Measurements from ENCODE around the gene FILIP1. TPM values are rescaled to one million over a fixed set of nuclear protein-coding genes. Genes with fewer than 3 reads are reported as not detected.

FILIP1 gene
- total and polyA plus RNA-seq, 10 of the 15 experiments (the other 5 are each of a cell fraction or from before 2014, with no cell fraction given) = 0.23 to 2.0 (median 0.44) TPM

DNA sequence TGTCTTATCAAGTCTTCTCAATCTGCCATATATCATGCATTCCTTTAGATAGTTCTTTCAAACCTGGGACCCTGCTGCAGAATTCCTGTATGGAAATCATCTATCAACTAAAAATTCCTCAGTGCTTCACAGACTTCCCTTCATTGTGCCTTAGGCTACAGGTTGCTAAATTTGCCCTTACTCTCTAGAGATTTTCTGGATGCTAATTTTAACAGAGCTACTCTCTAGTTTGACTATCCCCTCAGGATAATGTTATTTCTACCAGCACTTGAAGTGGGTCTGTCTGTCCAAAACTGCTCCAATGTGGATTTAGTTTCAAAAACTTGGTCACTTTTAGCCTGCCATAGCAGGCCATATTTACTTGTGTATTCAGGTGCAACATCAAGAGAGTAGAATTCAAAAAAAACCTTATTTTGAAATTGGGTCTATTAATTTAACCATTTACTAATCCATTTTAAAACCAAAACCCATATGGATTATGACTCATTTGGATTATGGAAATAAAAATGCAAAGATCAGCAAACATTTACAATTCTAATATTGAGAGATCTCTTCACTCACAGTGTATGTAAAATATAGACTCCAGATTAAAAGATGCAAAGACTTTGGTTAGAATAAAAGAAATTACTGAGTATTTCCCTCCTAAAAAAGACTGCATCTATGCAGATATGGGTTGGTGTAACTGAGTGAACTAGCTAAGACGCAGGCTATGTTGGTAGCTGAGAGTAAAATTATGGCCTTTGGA, 236.1 kb downstream of the FILIP1 start:
- no peaks in the 10 kb centered on the region for H3K27me3 ChIP-seq (replicated peaks in 1 of 2; ENCODE audit: control insufficient read depth in 2 of 2, insufficient read depth in 2 of 2, low read length in 1 of 2)
- no peak overlapping the region for H3K4me2 ChIP-seq (ENCODE audit: control insufficient read depth, insufficient read depth)
- CTCF ChIA-PET = interaction anchor here (0.6 to 5.4 kb wide), 3 partner anchors 10 to 49 kb away, joined by 3 to 34 read pairs (median 6); no protein-coding TSS in a partner anchor
- H3K36me3 ChIP-seq (ENCODE audit: control insufficient read depth in 2 of 2, insufficient read depth in 2 of 2, low read length in 1 of 2) = peaks cover 4 to 20% of the 10 kb centered on the region in 2 experiments; a peak in 3 of 4 replicates
- SMC1A ChIA-PET (ENCODE audit: uncharacterized antibody, unreplicated experiment) = interaction anchor here (1.0 to 3.1 kb wide), 4 partner anchors 10 to 34 kb away, joined by 3 to 13 read pairs (median 3); partner anchors contain the start of gene COX7A2
- intact Hi-C loops (cut with micrococcal nuclease; ENCODE audit: unreplicated experiment) = no loop called here
- H3K79me2 ChIP-seq (ENCODE audit: control insufficient read depth, insufficient read depth, low read length) = peaks cover 5% of the 10 kb centered on the region
- RAD21 ChIA-PET (ENCODE audit: unreplicated experiment) = interaction anchor here (1.0 to 1.7 kb wide), 3 partner anchors 10 to 40 kb away, joined by 4 to 6 read pairs (median 4); no protein-coding TSS in a partner anchor
- in situ Hi-C loops (cut with MboI) = no loop called here
- no peak overlapping the region for H3K4me3 ChIP-seq
- POLR2A ChIA-PET = no interaction called here
- H3K9me3 ChIP-seq (replicated peaks; ENCODE audit: control insufficient read depth, insufficient read depth, low read length) = no peaks in the 10 kb centered on the region
- DNase-seq (ENCODE audit: low read depth, low spot score) (no peak), FAIRE-seq (no peak), ATAC-seq (no peak)
- H3K27ac ChIP-seq (ENCODE audit: control insufficient read depth, insufficient read depth) = no peak overlapping the region
- no peak overlapping the region for H3K9ac ChIP-seq (ENCODE audit: control insufficient read depth, insufficient read depth, low read length)
- H2AFZ ChIP-seq (ENCODE audit: control insufficient read depth, low read depth, low read length) = no peak overlapping the region
- H4K20me1 ChIP-seq (ENCODE audit: control insufficient read depth, insufficient read depth) = no peaks in the 10 kb centered on the region
- H3K4me1 ChIP-seq (ENCODE audit: control insufficient read depth, insufficient read depth, low read length) = no peaks in the 10 kb centered on the region
- no peak for TF ChIP-seq ZSCAN29 (IDR thresholded peaks at IDR 0.05)
- 95% methylated on average over 1 of the region's 1 CpG for WGBS (ENCODE audit: insufficient coverage, insufficient replicate concordance, low lambda C conversion rate, missing lambda C conversion rate)
- no TSS peak for BruUV-seq (replicated peaks)

DNA sequence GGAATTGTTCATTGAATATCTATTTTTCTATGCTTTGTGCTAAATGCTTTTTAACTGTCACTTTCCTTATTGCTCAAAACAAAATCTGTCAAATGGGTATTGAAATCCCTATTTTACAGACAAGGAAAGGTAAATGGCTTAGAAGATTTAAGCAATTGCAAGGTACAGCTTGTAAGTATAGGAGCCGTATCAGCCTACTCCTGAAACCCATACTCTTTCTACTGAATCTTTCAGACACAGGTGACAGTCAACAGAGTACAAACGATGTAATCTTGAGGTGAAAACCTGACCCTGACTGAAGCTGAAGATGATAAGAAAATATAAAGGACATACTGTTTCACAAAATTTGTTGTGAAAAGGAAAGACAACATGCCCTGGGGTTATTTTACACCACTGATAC, 243.0 kb downstream of the FILIP1 start:
- no peak overlapping the region for H3K9ac ChIP-seq (ENCODE audit: control insufficient read depth, insufficient read depth, low read length)
- in situ Hi-C loops (cut with MboI) (no loop called here), intact Hi-C loops (cut with micrococcal nuclease; ENCODE audit: unreplicated experiment) (no loop called here)
- no peak overlapping the region for H2AFZ ChIP-seq (ENCODE audit: control insufficient read depth, low read depth, low read length)
- H3K27ac ChIP-seq (ENCODE audit: control insufficient read depth, insufficient read depth) = no peak overlapping the region
- WGBS (ENCODE audit: insufficient coverage, insufficient replicate concordance, low lambda C conversion rate, missing lambda C conversion rate) = 23% methylated on average over 2 of the region's 2 CpGs
- H3K36me3 ChIP-seq (ENCODE audit: control insufficient read depth in 2 of 2, insufficient read depth in 2 of 2, low read length in 1 of 2) = peaks cover 2 to 3% of the 10 kb centered on the region in 2 experiments; a peak in 2 of 4 replicates
- H3K4me2 ChIP-seq (ENCODE audit: control insufficient read depth, insufficient read depth) = no peak overlapping the region
- ATAC-seq (no peak), DNase-seq (ENCODE audit: low read depth, low spot score) (no peak), FAIRE-seq (no peak)
- H3K9me3 ChIP-seq (replicated peaks; ENCODE audit: control insufficient read depth, insufficient read depth, low read length) = no peaks in the 10 kb centered on the region
- H3K4me1 ChIP-seq (ENCODE audit: control insufficient read depth, insufficient read depth, low read length) = no peaks in the 10 kb centered on the region
- H3K4me3 ChIP-seq = no peak overlapping the region
- H3K27me3 ChIP-seq (replicated peaks in 1 of 2; ENCODE audit: control insufficient read depth in 2 of 2, insufficient read depth in 2 of 2, low read length in 1 of 2) = no peaks in the 10 kb centered on the region
- POLR2A ChIA-PET = no interaction called here
- no peaks in the 10 kb centered on the region for H4K20me1 ChIP-seq (ENCODE audit: control insufficient read depth, insufficient read depth)
- CTCF ChIA-PET = interaction anchor here (0.7 to 1.2 kb wide), 3 partner anchors 15 to 217 kb away, joined by 3 to 4 read pairs (median 3); no protein-coding TSS in a partner anchor
- SMC1A ChIA-PET (ENCODE audit: uncharacterized antibody, unreplicated experiment) = interaction anchor here (0.8 to 1.1 kb wide), 2 partner anchors 13 to 29 kb away, joined by 3 read pairs; no protein-coding TSS in a partner anchor
- H3K79me2 ChIP-seq (ENCODE audit: control insufficient read depth, insufficient read depth, low read length) = no peaks in the 10 kb centered on the region
- RAD21 ChIA-PET (ENCODE audit: unreplicated experiment) = interaction anchor here (0.9 kb wide), 1 partner anchor 17 kb away, joined by 5 read pairs; no protein-coding TSS in a partner anchor
- no TSS peak for BruUV-seq (replicated peaks)
- TF ChIP-seq POLR2AphosphoS2 (IDR thresholded peaks at IDR 0.05; ENCODE audit: low read depth, low read length) = no peak
- TF ChIP-seq HDGF (IDR thresholded peaks at IDR 0.05) = no peak
- no peak for TF ChIP-seq SPI1 (IDR thresholded peaks at IDR 0.05; ENCODE audit: borderline replicate concordance, insufficient read depth, low read depth, low read length)
- TF ChIP-seq MXI1 (IDR thresholded peaks at IDR 0.05; ENCODE audit: low read depth, low read length) = no peak
- no peak for TF ChIP-seq SKIL (IDR thresholded peaks at IDR 0.05; ENCODE audit: low read depth, poor library complexity, severe bottlenecking)
- no peak for TF ChIP-seq BACH1 (IDR thresholded peaks at IDR 0.05; ENCODE audit: borderline replicate concordance)
- no peak for TF ChIP-seq CEBPZ (IDR thresholded peaks at IDR 0.05; ENCODE audit: low read depth, low read length)

All from GM12878 (cell line).